Metanephros (tissue), 2 donors: ENCODE measurements around the gene TTF1. TPM values are rescaled to one million over a fixed set of nuclear protein-coding genes. Genes with fewer than 3 reads are reported as not detected.
A peak's percentile ranks its signal among the peaks of the same experiment; 100 is the strongest.

Experiments used
- small RNA-seq: library from RNA; depleted of rRNA; stranded (forward); fragments of <200 nt; gene quantifications from one replicate; pipeline ENCODE3, GENCODE V24; 2014; ENCODE audit warnings: low replicate concordance
- total RNA-seq: library from RNA; depleted of rRNA; stranded (reverse); fragments of >200 nt; gene quantifications from one replicate; pipeline ENCODE4 v1.2.3, GENCODE V29; 2014

The TTF1 gene, protein sequence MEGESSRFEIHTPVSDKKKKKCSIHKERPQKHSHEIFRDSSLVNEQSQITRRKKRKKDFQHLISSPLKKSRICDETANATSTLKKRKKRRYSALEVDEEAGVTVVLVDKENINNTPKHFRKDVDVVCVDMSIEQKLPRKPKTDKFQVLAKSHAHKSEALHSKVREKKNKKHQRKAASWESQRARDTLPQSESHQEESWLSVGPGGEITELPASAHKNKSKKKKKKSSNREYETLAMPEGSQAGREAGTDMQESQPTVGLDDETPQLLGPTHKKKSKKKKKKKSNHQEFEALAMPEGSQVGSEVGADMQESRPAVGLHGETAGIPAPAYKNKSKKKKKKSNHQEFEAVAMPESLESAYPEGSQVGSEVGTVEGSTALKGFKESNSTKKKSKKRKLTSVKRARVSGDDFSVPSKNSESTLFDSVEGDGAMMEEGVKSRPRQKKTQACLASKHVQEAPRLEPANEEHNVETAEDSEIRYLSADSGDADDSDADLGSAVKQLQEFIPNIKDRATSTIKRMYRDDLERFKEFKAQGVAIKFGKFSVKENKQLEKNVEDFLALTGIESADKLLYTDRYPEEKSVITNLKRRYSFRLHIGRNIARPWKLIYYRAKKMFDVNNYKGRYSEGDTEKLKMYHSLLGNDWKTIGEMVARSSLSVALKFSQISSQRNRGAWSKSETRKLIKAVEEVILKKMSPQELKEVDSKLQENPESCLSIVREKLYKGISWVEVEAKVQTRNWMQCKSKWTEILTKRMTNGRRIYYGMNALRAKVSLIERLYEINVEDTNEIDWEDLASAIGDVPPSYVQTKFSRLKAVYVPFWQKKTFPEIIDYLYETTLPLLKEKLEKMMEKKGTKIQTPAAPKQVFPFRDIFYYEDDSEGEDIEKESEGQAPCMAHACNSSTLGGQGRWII
- total RNA-seq: 8.9 TPM

DNA sequence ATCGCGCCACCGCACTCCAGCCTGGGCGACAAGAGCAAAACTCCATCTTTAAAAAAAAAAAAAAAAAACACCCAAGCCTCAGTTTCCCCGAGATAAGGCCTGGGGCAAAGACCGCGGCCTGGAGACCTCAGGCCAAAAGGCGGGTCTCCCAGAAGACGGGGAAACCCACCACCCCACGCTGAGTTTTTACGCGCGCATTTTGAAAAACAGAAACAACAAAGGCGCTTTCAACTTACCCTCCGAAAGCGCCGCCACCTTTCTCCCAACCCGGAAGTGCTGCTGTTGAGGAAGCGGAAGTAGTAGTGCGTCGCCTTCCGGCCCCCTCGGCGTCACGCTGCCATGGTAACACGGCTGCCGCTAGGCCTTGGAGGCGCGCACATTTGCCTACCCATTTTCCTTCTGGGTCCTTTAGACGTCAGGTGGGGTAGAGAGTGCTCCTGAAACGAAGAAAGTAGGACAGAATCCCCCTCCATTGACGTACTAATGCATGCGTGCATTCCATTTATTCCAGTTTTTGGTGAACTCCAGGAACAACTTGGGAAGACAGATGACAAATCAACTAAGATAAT lies at the start of gene TTF1:
Gene TTF1 (minus strand): TSS at position 287 of the 569 bp plus-strand sequence. CDS start 4,019 bp downstream, outside the sequence.

DNA sequence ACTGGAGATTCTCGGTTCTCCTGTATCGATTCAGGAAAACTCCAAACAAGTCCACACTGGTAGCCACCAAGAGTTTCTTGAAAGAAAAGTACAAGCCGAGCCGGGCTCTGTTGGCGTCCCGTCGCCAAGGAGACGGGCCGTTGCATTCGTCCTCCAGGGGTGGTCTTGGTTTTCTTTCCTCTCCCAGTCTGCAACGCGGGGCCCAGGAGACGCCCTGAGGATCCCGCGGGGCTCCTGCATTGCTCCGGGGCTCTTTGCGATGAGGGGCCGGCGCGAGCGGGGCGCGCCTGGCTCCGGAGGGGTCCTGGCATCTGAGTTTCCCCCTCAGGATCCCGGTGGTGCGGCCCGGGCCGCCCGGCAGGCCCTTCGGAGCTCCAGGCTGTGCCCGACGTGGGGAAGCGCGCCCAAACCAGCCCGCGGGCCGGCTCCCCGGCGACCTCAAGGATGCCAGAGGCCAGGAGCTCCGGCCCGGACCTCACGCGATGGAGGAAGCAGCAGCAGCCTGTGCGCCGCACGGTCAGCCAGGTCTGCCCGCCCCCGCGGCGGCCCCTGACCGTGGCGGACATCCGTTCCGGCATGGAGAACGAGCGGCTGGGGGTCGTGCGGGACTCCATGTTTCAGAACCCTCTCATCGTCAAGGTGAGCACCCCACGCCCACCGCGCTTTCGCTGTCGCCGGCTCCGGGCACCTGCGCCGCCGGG lies 3.3 kb upstream of the TTF1 start, which contains the start of gene CFAP77:
Gene CFAP77 (plus strand): TSS at position 384 of the 701 bp plus-strand sequence. CDS start 61 bp downstream, at position 445.

DNA sequence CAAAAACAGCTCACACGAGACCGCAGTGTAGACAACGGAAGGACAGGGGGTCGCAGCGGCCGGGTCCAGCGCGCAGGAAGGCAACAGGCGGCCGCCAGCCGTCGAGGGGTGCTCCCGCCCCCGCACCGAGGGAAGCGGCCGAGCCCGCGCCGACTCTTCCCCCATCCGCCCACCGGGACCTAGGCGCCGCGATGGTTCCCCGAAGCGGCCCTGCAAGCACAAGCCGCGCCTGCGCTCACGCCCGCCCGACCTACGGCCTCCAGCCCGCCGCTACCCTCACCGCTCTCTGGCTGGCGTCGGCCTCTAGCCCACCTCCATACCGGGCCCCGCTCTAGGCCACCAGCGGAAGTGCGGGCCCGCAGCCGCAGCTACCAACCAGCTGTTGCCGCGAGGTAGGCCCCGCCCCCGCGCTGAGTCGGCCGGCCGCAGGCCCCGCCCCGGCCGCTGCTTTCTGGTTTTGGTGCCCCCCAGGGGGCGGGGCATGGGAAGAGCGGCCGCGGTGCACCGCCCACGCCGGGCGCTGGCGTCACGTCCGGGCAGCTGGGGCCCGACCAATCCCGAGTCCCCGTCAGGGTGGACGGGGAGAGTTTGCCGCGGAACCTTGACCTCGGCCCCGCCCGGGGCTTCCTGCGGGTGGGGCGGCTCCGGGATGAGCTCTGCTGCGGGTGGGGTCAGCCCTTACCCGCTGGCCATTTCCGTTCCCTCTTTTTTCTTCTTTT lies 51.8 kb downstream of the TTF1 start, which contains the start of gene SETX:
Gene SETX (minus strand): TSS at position 350 of the 719 bp plus-strand sequence. CDS start 5,558 bp downstream, outside the sequence.

Small RNA genes within 50 kb of the gene (small RNA-seq; reads per million reads assigned to genes)
- gene RNU5D-2P: 3.5 reads per million, percentile 92 among the genes with 10 or more reads in this experiment

Other genes starting within 250 kb of the TTF1 start
- 4.0 TPM for gene NTNG2, start 244.8 kb downstream of the TTF1 start, total RNA-seq
- gene SETX, start 51.9 kb downstream of the TTF1 start, total RNA-seq: 62.4 TPM
- 0.64 TPM for gene CFAP77, start 3.4 kb upstream of the TTF1 start, total RNA-seq
- gene BARHL1, start 175.8 kb upstream of the TTF1 start, total RNA-seq: not detected